HepG2 (cell line): ENCODE results near the gene MYLK2. TPM values are rescaled to one million over a fixed set of nuclear protein-coding genes. Genes with fewer than 3 reads are reported as not detected.
A peak's percentile ranks its signal among the peaks of the same experiment; 100 is the strongest.

ENCODE experiments used
- ATAC-seq: fragments of 200-7000 bp; cut with Tn5 transposase; 3 replicates; pipeline ENCODE4 v1.9.1; 2020; ENCODE audit warnings: mild to moderate bottlenecking, moderate library complexity
- BruUV-seq: library from RNA; stranded (reverse); fragments of 400-500 nt; replicated peaks from 2 replicates; lab custom pipeline; 2021; lab: Mats Ljungman, UMichigan
- CTCF ChIA-PET: fragments of 300-600 bp; formaldehyde crosslinking; extraction: SDS; loops from one replicate; lab custom pipeline; 2021; ENCODE audit warnings: low total read pairs, inconsistent platforms, low intra/inter-chr PET ratio; lab: Yijun Ruan, JAX
- POLR2A ChIA-PET: fragments of 350-600 bp; sonication (Branson Sonifier 250); formaldehyde crosslinking; loops from one replicate; lab custom pipeline; 2020; ENCODE audit warnings: antibody characterized with exemption, inconsistent platforms; lab: Yijun Ruan, JAX
- DNase-seq: peaks from one replicate; pipeline ENCODE4 v3.0.0-alpha.2; 2015; ENCODE audit warnings: low spot score
- FAIRE-seq: peaks from 3 replicates; lab custom pipeline; 2011; peaks lifted over from hg19 to GRCh38; lab: Jason Lieb, UNC
- H2AFZ ChIP-seq: one replicate; pipeline ENCODE4 v1.6.1; 2011; ENCODE audit warnings: low read length, inconsistent platforms
- H3K27ac ChIP-seq: fragments of 300-600 bp; 3 replicates; pipeline ENCODE4 v1.8.0; 2011; ENCODE audit warnings: mixed run types, mild to moderate bottlenecking, mixed read lengths, low read length, inconsistent platforms; ENCODE audit not compliant: insufficient read depth; ENCODE audit errors: extremely low read length
- H3K27me3 ChIP-seq, 2 experiments: fragments of 200-600 bp in 1 of 2; 2 replicates in 1 of 2; 3 replicates in 1 of 2; pipeline versions ENCODE4 v1.6.0 to v1.8.0; 2011; ENCODE audit warnings: low read length in 2 of 2, mild to moderate bottlenecking in 2 of 2, moderate library complexity in 2 of 2, inconsistent platforms in 1 of 2; ENCODE audit not compliant: insufficient read depth in 2 of 2, control insufficient read depth in 1 of 2
- H3K36me3 ChIP-seq, 2 experiments: fragments of 200-600 bp in 1 of 2; replicated peaks in 1 of 2; 2 replicates in 1 of 2; 3 replicates in 1 of 2; pipeline versions ENCODE4 v1.5.1 to v1.8.0; 2011; ENCODE audit warnings: low read length in 2 of 2, inconsistent platforms in 1 of 2; ENCODE audit not compliant: insufficient read depth in 2 of 2, control insufficient read depth in 1 of 2
- H3K4me1 ChIP-seq: 2 replicates; pipeline ENCODE4 v1.5.1; 2012; ENCODE audit warnings: low read length, inconsistent platforms; ENCODE audit not compliant: insufficient read depth
- H3K4me2 ChIP-seq: 2 replicates; pipeline ENCODE4 v1.6.0; 2011; ENCODE audit warnings: low read depth, low read length, inconsistent platforms
- H3K4me3 ChIP-seq, 3 experiments: fragments of 200-600 bp in 1 of 3; sonication (generic), shearing (Covaris generic) in 1 of 3; replicated peaks in 1 of 3; 2 replicates each; pipeline ENCODE4 v1.5.1; 2011 to 2016; ENCODE audit warnings: low read length in 3 of 3, inconsistent platforms in 2 of 3, low read depth in 2 of 3, mild to moderate bottlenecking in 2 of 3, control low read depth in 1 of 3, mixed read lengths in 1 of 3; ENCODE audit not compliant: insufficient read depth in 1 of 3
- H3K79me2 ChIP-seq: one replicate; pipeline ENCODE4 v1.6.1; 2011; ENCODE audit warnings: low read length, inconsistent platforms; ENCODE audit not compliant: insufficient read depth
- H3K9ac ChIP-seq: 2 replicates; pipeline ENCODE4 v1.6.0; 2011; ENCODE audit warnings: mild to moderate bottlenecking, low read depth, low read length, inconsistent platforms; ENCODE audit not compliant: insufficient read depth
- H3K9me3 ChIP-seq: 2 replicates; pipeline ENCODE4 v1.5.1; 2012; ENCODE audit warnings: mild to moderate bottlenecking, low read length
- H4K20me1 ChIP-seq: 2 replicates; pipeline ENCODE4 v1.6.0; 2011; ENCODE audit warnings: inconsistent platforms, mild to moderate bottlenecking, low read length, moderate library complexity; ENCODE audit not compliant: insufficient read depth
- BCL3 ChIP-seq: sonication (generic); formaldehyde crosslinking; IDR thresholded peaks from 2 replicates; pipeline ENCODE4 v1.5.1; 2020; ENCODE audit warnings: mild to moderate bottlenecking, missing genetic modification reagents, moderate library complexity
- CTCF ChIP-seq: sonication (generic); formaldehyde crosslinking; IDR thresholded peaks from 2 replicates; pipeline ENCODE4 v1.5.0; 2020; ENCODE audit warnings: mild to moderate bottlenecking, missing genetic modification reagents, moderate library complexity
- GATAD2A ChIP-seq: IDR thresholded peaks from 2 replicates; pipeline ENCODE4 v1.6.1; 2016
- MEIS2 ChIP-seq: sonication (generic); formaldehyde crosslinking; IDR thresholded peaks from 2 replicates; pipeline ENCODE4 v1.9.0; 2021; ENCODE audit warnings: mild to moderate bottlenecking, missing genetic modification reagents
- RBM22 ChIP-seq: fragments of 200-400 bp; formaldehyde crosslinking; optimal IDR thresholded peaks from 2 replicates; pipeline ENCODE3; 2017; ENCODE audit warnings: mild to moderate bottlenecking, low read length, moderate library complexity
- STAG1 ChIP-seq: sonication (generic); formaldehyde crosslinking; IDR thresholded peaks from 2 replicates; pipeline ENCODE4 v1.4.0; 2020; ENCODE audit warnings: missing genetic modification reagents
- UBTF ChIP-seq: sonication (generic); formaldehyde crosslinking; IDR thresholded peaks from 2 replicates; pipeline ENCODE4 v1.4.0; 2020; ENCODE audit warnings: mild to moderate bottlenecking, missing genetic modification reagents
- ZNF251 ChIP-seq: sonication (generic); formaldehyde crosslinking; IDR thresholded peaks from 2 replicates; pipeline ENCODE4 v1.9.0; 2021; ENCODE audit warnings: mild to moderate bottlenecking, missing genetic modification reagents
- ZNF740 ChIP-seq: sonication (generic); formaldehyde crosslinking; IDR thresholded peaks from 2 replicates; pipeline ENCODE4 v1.4.0; 2020; ENCODE audit warnings: missing genetic modification reagents
- ZNF800 ChIP-seq: sonication (generic); formaldehyde crosslinking; IDR thresholded peaks from 2 replicates; pipeline ENCODE4 v1.4.0; 2020; ENCODE audit warnings: missing genetic modification reagents
- ZSCAN31 ChIP-seq: sonication (generic); formaldehyde crosslinking; IDR thresholded peaks from 2 replicates; pipeline ENCODE4 v1.5.0; 2020; ENCODE audit warnings: low read depth, mild to moderate bottlenecking, missing genetic modification reagents
- WGBS: methylation state at CpG from one replicate; pipeline ENCODE4 v1.1.6; 2017; ENCODE audit warnings: low lambda C conversion rate; 5-methylcytosine and 5-hydroxymethylcytosine counted together
- in situ Hi-C: cut with HindIII; loops from 2 replicates; pipeline ENCODE4 v1.10.0; 2017; ENCODE audit warnings: low pct_unique_long_range_greater_than_20kb; ENCODE audit not compliant: extremely low pct_ligation_motif_present
- intact Hi-C: fragments of 100-400 bp; cut with micrococcal nuclease; formaldehyde crosslinking; loops from one replicate; pipeline ENCODE4 v1.10.0; 2022; ENCODE audit not compliant: unreplicated experiment
- polyA plus RNA-seq, 8 experiments: library from polyadenylated mRNA; depleted of rRNA in 3 of 8; stranded (reverse) in 7 of 8; unstranded in 1 of 8; fragments of >200 nt; fragmentation: Illumina TruSeq in 4 of 8; extraction: Trizol in 4 of 8; gene quantifications; 2 replicates each; pipeline versions ENCODE4 v1.2.1 to v1.2.3, GENCODE V29; 2011 to 2016; ENCODE audit warnings: low read depth in 4 of 8, missing spikeins in 1 of 8, mixed read lengths in 1 of 8; ENCODE audit not compliant: insufficient read depth in 1 of 8
- total RNA-seq, 5 experiments: library from RNA; depleted of rRNA; stranded (reverse); fragments of >200 nt; fragmentation: Illumina TruSeq; extraction: Trizol; gene quantifications; 2 replicates each; pipeline ENCODE4 v1.2.3, GENCODE V29; 2016; ENCODE audit warnings: low read depth in 1 of 5

The MYLK2 gene
- total and polyA plus RNA-seq, 2 of the 13 experiments (the other 11 are each of a cell fraction or from before 2014, with no cell fraction given), result 0.27 TPM; not detected in 1

- TF ChIP-seq ZNF800 (no peak), UBTF (no peak), BCL3 (CRISPR knock-in tag) (no peak)
These were observed 34.1 kb upstream of the MYLK2 start (continued) for GRCh38 chr20:31785089-31785488.

GRCh38 chr20:31788578-31788977 is 30.6 kb upstream of the MYLK2 start:
- Histone ChIP-seq H3K9me3 (no peaks in the 10 kb centered on the region), H3K4me3 (no peak overlapping the region)
- FAIRE-seq, result no peak
- TF ChIP-seq MEIS2 (CRISPR knock-in tag), result 0 out of 2 replicates have a peak, but pooled peaks have one; percentile 30
- no peak for TF ChIP-seq ZNF251
- TF ChIP-seq GATAD2A (CRISPR knock-in tag), result no peak
- TF ChIP-seq STAG1 (CRISPR knock-in tag), result peak; percentile 52
- TF ChIP-seq ZNF740 (CRISPR knock-in tag), result no peak
- peak; percentile 43; the same call in 1 of the 2 replicates for TF ChIP-seq CTCF (CRISPR knock-in tag)
- no peak for TF ChIP-seq ZSCAN31 (CRISPR knock-in tag)
- TF ChIP-seq RBM22, result peak; percentile 18
- TF ChIP-seq, all 625 proteins: peak for 4
- BruUV-seq, result no TSS peak
- H4K20me1 ChIP-seq, result no peaks in the 10 kb centered on the region
- WGBS, result 87% methylated on average over 3 of the region's 3 CpGs
- no peaks in the 10 kb centered on the region for H3K4me1 ChIP-seq
- no peaks in the 10 kb centered on the region for H3K79me2 ChIP-seq
- H3K36me3 ChIP-seq, result peaks cover 49 to 96% of the 10 kb centered on the region in 2 experiments
- DNase-seq (no peak), ATAC-seq (peak; percentile 80)
- H3K9ac ChIP-seq, result no peak overlapping the region
- POLR2A ChIA-PET, result no interaction called here
- H3K4me2 ChIP-seq, result no peak overlapping the region
- intact Hi-C loops (loop anchor here (1.0 kb wide), 1 partner anchor 63 kb away; no protein-coding TSS in a partner anchor), in situ Hi-C loops (no loop called here)
- no peaks in the 10 kb centered on the region for H3K27me3 ChIP-seq
- no peak overlapping the region for H3K27ac ChIP-seq
- CTCF ChIA-PET, result no interaction called here
- H2AFZ ChIP-seq, result no peak overlapping the region
